Heart right ventricle (tissue), 16 donors: ENCODE results near the gene ELOB. TPM values are rescaled to one million over a fixed set of nuclear protein-coding genes. Genes with fewer than 3 reads are reported as not detected.

ENCODE experiments used
- ATAC-seq, 8 donors: fragments of 200-7000 bp; cut with Tn5 transposase; one replicate each; pipeline ENCODE4 v1.9.1; 2020; ENCODE audit warnings: mild to moderate bottlenecking in 8 of 8, moderate library complexity in 8 of 8, moderate number of reproducible peaks in 1 of 8
- DNase-seq, 2 donors: peaks; one replicate each; pipeline ENCODE4 v3.0.0-alpha.2; 2020
- H3K27ac ChIP-seq, 10 donors: fragments of 200-600 bp; sonication (generic) in 2 of 10; one replicate each; pipeline versions ENCODE4 v1.5.0 to v1.8.0; 2020 to 2022; ENCODE audit warnings: mild to moderate bottlenecking in 3 of 10
- H3K27me3 ChIP-seq, 7 donors: fragments of 200-600 bp; one replicate each; pipeline ENCODE4 v1.8.0; 2021 to 2022; ENCODE audit warnings: mild to moderate bottlenecking in 2 of 7
- H3K36me3 ChIP-seq, 9 donors: fragments of 200-600 bp; sonication (generic) in 1 of 9; one replicate each; pipeline versions ENCODE4 v1.5.0 to v1.8.0; 2020 to 2022; ENCODE audit warnings: mild to moderate bottlenecking in 2 of 9
- H3K4me1 ChIP-seq, 9 donors: fragments of 200-600 bp; sonication (generic) in 1 of 9; one replicate each; pipeline versions ENCODE4 v1.5.0 to v1.8.0; 2020 to 2022; ENCODE audit warnings: mild to moderate bottlenecking in 4 of 9
- H3K4me3 ChIP-seq, 10 donors: fragments of 200-600 bp; sonication (generic) in 2 of 10; one replicate each; pipeline versions ENCODE4 v1.5.0 to v1.8.0; 2020 to 2022; ENCODE audit warnings: mild to moderate bottlenecking in 7 of 10, moderate library complexity in 2 of 10
- H3K9me3 ChIP-seq, 11 donors: fragments of 200-600 bp in 10 of 11; sonication (generic) in 2 of 11; one replicate each; pipeline versions ENCODE4 v1.5.0 to v1.8.0; 2013 to 2022; ENCODE audit warnings: mild to moderate bottlenecking in 2 of 11, control low read depth in 1 of 11, moderate library complexity in 1 of 11
- CTCF ChIP-seq, 9 donors: fragments of 200-600 bp; sonication (generic) in 2 of 9; IDR thresholded peaks; one replicate each; pipeline versions ENCODE4 v1.5.0 to v1.8.0; 2021 to 2022; ENCODE audit warnings: antibody characterized with exemption in 9 of 9, mild to moderate bottlenecking in 5 of 9, moderate library complexity in 1 of 9
- WGBS, 2 donors: extraction: QIAGEN DNeasy Blood & Tissue Kit; methylation state at CpG; one replicate each; pipeline ENCODE4 v1.1.7; 2013; ENCODE audit warnings: inconsistent platforms in 1 of 2; 5-methylcytosine and 5-hydroxymethylcytosine counted together
- intact Hi-C, 10 donors: fragments of 100-400 bp; cut with DNase I; formaldehyde crosslinking; loops; one replicate each; pipeline versions ENCODE4 v1.11.1 to v1.14.2; 2022
- polyA plus RNA-seq, 2 donors: library from polyadenylated mRNA; stranded (reverse); fragments of 200-250 nt; gene quantifications; one replicate each; pipeline ENCODE4 v1.2.3, GENCODE V29; 2013
- total RNA-seq, 10 donors: library from RNA; stranded (reverse); fragmentation: NEBNext Ultra II Directional in 3 of 10; extraction: Animal tissue kit (Norgen Biotek cat#: 25700) in 3 of 10; gene quantifications; one replicate each; pipeline versions ENCODE4 v1.2.1 to v1.2.4, GENCODE V29; 2021 to 2023
- donor health status: Arrhythmogenic right ventricular cardiomyopathy.
- donor health status: ischemic (EF 13 %, LVEDD 7.1; RV severe dilation, severe dysfunction).
- donor health status: healthy with polysubstance abuse.
- donor health status: DM: no; HTN: yes; CAD: no.
- donor health status: DM: no; HTN: no; CAD: no.
- donor health status: ischemic (EF 25% LVEDD 6.9; RV normal size, moderate dysfunction).
- donor health status: ischemic (EF 25% LVEDD 5.7; RV mildly dilated, moderate dysfunction).
- donor health status: healthy.
- donor health status: DM: yes; HTN: yes; CAD: no.
- donor health status: Ischemic cardiomyopathy.
- donor health status: ischemic (EF 35%, LVEDD 5.7; RV mildly dilated, moderate dysfunction).
- donor health status: nonischemic (EF 11% LVEDD 7.7; RV severe dilation, severe dysfunction).
- donor health status: DM: yes; HTN: yes; CAD: no.
- donor health status: PGD.
- donor health status: ischemic (EF 29% LVEDD 5.4; RV normal size, mild dysfunction).
- donor health status: nonischemic (EF 23%, LVEDD 6.1; RV moderate dilation, normal function).

ELOB gene
- total and polyA plus RNA-seq, 12 donors = 248 to 1,196 (median 332) TPM

GRCh38 chr16:2820836-2821486 is 43.9 kb upstream of the ELOB start:
- no peaks in the 10 kb centered on the region for H3K9me3 ChIP-seq
- no peak for DNase-seq
- WGBS, 2 donors = 66 to 74% methylated on average over 14 of the region's 14 CpGs
- no peak overlapping the region for H3K27ac ChIP-seq
- H3K4me1 ChIP-seq = no peaks in the 10 kb centered on the region
- H3K27me3 ChIP-seq = peaks cover 0 to 55% (median 34%) of the 10 kb centered on the region in 7 donors
- ATAC-seq = no peak
- no peak for TF ChIP-seq CTCF (IDR thresholded peaks at IDR 0.05)
- H3K36me3 ChIP-seq = no peaks in the 10 kb centered on the region
- intact Hi-C loops = no loop called here
- H3K4me3 ChIP-seq = no peak overlapping the region

GRCh38 chr16:2819939-2820835 is 43.1 kb upstream of the ELOB start:
- DNase-seq (no peak), ATAC-seq (no peak)
- Histone ChIP-seq H3K9me3 (no peaks in the 10 kb centered on the region), H3K4me1 (no peaks in the 10 kb centered on the region), H3K27ac (no peak overlapping the region), H3K27me3 (peaks cover 0 to 60% (median 39%) of the 10 kb centered on the region in 7 donors), H3K36me3 (no peaks in the 10 kb centered on the region), H3K4me3 (no peak overlapping the region)
- WGBS, 2 donors = 60 to 64% methylated on average over 17 of the region's 17 CpGs
- intact Hi-C loops = no loop called here
- no peak for TF ChIP-seq CTCF (IDR thresholded peaks at IDR 0.05)

GRCh38 chr16:2819179-2819938 is 42.3 kb upstream of the ELOB start:
- intact Hi-C loops = no loop called here
- H3K27me3 ChIP-seq = peaks cover 0 to 65% (median 42%) of the 10 kb centered on the region in 7 donors

More at GRCh38 chr16:2819179-2819938, 42.3 kb upstream of the ELOB start:
- Histone ChIP-seq H3K27ac (no peak overlapping the region), H3K4me3 (no peak overlapping the region), H3K4me1 (no peaks in the 10 kb centered on the region), H3K9me3 (no peaks in the 10 kb centered on the region), H3K36me3 (no peaks in the 10 kb centered on the region)
- ATAC-seq = no peak
- whole genome bisulfite sequencing, 2 donors = 81 to 82% methylated on average over 18 of the region's 18 CpGs
- no peak for DNase-seq
- no peak for TF ChIP-seq CTCF (IDR thresholded peaks at IDR 0.05)
